ENCODE results near the gene CHRNA10.

Gene CHRNA10, protein sequence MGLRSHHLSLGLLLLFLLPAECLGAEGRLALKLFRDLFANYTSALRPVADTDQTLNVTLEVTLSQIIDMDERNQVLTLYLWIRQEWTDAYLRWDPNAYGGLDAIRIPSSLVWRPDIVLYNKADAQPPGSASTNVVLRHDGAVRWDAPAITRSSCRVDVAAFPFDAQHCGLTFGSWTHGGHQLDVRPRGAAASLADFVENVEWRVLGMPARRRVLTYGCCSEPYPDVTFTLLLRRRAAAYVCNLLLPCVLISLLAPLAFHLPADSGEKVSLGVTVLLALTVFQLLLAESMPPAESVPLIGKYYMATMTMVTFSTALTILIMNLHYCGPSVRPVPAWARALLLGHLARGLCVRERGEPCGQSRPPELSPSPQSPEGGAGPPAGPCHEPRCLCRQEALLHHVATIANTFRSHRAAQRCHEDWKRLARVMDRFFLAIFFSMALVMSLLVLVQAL

DNA sequence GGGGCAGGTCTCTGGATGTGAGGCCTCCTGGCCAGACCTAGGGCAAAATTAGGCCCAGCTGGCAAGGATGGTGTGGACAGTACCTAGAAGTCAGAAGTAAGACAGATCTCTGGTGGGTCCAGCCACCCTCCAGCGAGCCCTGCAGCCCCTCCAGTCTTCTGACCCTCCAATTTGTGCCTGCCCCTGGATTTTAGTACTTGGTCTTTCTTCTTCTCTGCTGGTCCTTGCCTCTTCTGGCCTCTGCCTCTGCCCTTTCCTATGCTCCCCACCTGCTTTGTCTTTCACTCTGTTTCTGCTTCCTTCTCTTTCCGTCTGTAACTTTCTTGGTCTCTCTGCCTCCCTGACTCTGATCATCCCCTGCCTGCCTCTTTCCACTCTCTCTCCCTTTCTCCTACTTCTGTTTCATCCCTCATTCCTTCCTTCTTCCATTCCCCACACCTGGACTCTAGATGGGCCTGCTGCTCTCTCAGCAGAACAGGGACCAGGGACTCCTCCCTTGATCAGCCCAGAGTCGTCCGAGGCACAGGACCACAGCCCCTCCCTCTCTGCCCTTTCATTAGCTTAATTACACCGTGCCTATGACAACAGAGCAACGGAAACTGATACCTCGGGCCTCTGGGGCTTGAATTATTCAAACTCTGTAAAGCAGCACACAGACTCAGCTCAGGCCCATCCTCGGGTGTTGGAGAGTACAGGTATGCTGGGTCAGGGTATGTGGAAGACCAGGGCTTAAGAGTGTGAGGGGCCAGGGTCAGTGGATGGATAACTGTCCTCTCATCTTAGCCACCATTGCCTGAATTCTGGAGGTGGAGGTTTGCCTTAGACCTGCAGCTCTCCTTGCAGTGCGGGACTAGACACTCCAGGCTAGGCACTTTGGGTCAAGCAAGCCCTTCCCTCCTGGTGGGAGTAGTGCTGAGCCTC lies at the start of gene CHRNA10:
Gene CHRNA10, minus strand, starts transcription at position 51 of the 921 bp plus-strand sequence. CDS start 72 bp downstream, outside the sequence.
- no peak for DNase-seq

- DNase-seq = no peak
Observed at GRCh38 chr11:3712274-3712673, 41.1 kb upstream of the CHRNA10 start.

- peak; percentile 44 for DNase-seq
Observed at GRCh38 chr11:3710485-3711259, 39.5 kb upstream of the CHRNA10 start.

DNA sequence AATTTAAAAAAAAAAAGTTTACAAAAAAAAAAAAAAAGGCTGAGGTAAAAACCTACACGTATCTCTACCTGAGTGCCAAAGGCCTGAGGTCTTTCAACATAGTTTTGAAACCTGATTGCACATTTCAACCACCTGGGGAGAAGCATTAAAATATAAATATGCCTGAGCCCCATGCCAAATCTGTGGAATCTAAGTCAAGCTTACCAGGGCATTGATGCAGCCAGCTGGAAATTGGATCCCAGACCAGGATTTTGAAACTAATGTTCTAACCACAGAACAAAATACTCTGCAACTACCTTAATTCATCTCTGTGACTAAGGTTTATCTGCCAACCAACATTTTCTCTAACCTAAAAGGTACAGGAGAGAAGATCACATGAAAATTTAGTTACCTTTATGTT lies 38.8 kb upstream of the CHRNA10 start:
- DNase-seq = no peak

- no peak for DNase-seq
Observed at GRCh38 chr11:3707176-3707575, 36.0 kb upstream of the CHRNA10 start.

GRCh38 chr11:3703383-3703782 lies 32.2 kb upstream of the CHRNA10 start:
- DNase-seq = no peak

DNA sequence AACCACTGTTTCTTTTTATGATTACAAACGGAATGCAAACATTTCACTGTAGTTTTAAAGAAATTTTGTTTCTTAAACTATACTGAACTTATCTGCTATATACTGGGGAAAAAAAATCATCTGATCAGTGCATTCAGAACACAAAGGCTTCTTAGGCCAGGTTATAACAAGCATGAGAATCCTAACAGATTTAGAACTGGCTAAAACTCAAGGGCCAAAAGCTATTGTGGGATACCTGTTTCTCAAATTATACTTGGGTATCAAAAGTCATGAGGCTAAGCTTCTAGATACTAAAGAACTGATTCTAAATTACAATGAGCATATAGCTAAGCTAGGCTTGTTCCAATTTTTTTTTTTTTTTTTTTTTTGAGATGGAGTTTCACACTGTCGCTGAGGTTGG lies 29.7 kb upstream of the CHRNA10 start:
- DNase-seq = no peak

DNA sequence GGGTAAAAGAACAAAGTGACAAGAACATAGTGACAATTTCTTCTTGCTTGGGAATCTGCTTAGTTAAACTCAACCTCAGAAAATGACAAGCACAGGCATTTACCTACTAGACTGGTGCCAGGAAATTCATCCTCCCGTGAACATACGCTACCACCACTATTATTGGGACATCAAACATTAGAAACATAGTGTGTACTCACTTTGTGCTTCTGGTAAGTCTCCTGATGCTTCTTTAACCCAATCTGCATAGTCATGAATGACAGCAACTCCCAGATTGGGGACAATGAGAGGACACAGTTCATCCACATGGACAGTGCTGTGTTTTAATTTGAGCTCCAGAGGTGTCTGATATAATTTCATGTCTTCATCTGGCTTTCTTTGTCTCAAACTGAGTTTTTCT lies 29.2 kb upstream of the CHRNA10 start:
- no peak for DNase-seq

DNA sequence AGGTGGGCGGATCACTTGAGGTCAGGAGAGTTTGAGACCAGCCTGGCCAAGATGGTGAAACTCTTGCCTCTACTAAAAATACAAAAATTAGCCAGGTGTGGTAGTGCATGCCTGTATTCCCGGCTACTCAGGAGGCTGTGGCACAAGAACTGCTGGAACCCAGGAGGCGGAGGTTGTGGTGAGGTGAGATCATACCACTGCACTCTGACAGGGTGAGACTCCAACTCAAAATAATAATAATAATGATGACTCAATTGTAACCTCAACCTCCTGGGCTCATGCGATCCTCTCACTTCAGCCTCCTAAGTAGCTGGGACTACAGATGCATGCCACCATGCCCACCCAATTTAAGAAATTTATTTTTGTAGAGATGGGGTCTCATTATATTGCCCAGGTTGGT lies 15.6 kb upstream of the CHRNA10 start:
- DNase-seq = no peak

- DNase-seq = no peak
Observed at GRCh38 chr11:3685923-3686322, 14.7 kb upstream of the CHRNA10 start.

GRCh38 chr11:3684819-3685172 lies 13.6 kb upstream of the CHRNA10 start:
- DNase-seq = no peak

GRCh38 chr11:3684129-3684818 lies 13.1 kb upstream of the CHRNA10 start:
- peak; percentile 48 for DNase-seq

- no peak for DNase-seq
Observed at GRCh38 chr11:3683039-3683438, 11.9 kb upstream of the CHRNA10 start.

DNA sequence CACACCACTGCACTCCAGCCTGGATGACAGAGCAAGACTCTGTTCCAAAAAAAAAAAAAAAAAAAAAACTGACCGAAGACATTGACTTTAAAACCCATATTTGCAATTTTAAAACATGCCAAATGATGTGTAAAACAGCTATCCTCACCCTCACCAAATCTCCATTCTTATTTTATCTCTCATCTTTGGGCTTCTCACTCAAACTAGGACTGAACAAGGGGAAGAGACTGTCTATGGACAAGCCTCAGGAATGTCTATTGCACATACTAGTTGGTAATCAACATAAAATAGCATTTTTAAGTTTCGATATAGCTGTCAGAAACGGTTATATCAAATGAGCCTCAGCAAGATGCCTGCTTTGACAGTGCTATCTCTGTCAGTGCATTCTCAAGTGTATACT lies 7.9 kb upstream of the CHRNA10 start:
- DNase-seq = no peak

DNA sequence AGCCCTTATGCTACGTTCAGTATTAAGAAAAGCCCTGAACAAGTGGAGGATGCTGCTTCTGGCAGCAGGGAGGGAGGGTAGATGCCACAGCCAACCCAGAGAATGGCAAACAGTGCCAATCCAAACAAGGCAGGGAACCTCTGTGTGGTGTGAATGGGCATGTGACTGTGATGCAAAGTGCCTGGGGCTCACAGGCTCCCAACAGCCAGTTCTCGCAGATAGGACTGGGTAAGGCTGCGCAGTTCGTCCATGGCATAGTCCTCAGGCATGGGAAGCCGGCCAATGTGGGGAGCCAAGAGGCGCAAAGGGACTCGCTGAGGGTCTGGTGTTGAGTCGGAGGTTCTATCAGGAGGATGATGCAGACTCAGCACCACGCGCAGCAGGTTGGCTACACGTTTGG lies 4.8 kb upstream of the CHRNA10 start:
- no peak for DNase-seq

GRCh38 chr11:3674189-3674588 lies 3.0 kb upstream of the CHRNA10 start:
- DNase-seq = no peak

DNA sequence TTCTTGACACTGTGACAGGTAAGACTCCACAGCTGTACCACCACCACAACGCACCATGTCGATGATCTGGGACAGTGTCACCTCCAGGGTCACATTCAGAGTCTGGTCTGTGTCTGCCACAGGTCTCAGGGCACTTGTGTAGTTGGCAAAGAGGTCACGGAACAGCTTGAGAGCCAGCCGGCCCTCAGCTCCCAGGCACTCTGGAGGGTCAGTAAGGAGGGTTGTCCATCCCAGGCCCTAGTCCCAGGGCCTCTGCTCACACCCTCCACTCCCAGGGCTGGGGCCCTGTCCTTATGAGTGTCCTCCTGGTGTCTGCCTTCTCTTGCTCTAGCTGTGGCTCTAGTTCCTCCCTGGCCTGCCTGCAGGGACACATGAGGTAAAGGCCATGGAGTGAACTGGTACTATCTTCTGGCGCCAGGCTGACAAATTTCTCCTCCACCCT lies 1.4 kb downstream of the CHRNA10 start:
- no peak for DNase-seq

GRCh38 chr11:3669128-3669527 lies 2.1 kb downstream of the CHRNA10 start:
- DNase-seq = no peak

DNA sequence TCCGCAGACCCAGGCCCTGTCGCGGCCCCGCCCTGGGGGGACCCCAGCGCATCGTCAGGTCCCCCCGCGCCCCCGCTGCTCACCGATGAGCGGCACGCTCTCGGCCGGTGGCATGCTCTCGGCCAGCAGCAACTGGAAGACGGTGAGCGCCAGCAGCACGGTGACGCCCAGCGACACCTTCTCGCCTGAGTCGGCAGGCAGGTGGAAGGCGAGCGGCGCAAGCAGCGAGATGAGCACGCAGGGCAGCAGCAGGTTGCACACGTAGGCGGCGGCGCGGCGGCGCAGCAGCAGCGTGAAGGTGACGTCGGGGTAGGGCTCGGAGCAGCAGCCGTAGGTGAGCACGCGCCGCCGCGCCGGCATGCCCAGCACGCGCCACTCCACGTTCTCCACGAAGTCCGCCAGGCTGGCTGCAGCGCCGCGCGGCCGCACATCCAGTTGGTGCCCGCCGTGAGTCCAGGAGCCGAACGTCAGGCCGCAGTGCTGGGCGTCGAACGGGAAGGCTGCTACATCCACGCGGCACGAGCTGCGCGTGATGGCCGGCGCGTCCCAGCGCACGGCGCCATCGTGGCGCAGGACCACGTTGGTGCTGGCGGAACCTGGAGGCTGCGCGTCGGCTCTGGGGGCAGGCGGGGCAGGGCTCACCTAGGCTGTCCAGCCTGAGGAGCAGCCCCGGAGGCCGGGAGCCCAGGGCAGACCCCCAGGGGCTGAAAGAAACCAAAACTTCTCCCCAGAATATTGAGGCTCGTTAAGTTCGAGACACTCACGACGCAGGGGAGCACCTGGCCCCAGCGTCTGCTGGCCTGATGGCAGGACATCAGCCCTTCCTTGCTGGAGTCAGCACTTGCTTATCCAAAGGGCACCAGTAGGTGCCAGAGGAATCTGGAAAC lies 3.8 kb downstream of the CHRNA10 start:
- no peak for DNase-seq

DNA sequence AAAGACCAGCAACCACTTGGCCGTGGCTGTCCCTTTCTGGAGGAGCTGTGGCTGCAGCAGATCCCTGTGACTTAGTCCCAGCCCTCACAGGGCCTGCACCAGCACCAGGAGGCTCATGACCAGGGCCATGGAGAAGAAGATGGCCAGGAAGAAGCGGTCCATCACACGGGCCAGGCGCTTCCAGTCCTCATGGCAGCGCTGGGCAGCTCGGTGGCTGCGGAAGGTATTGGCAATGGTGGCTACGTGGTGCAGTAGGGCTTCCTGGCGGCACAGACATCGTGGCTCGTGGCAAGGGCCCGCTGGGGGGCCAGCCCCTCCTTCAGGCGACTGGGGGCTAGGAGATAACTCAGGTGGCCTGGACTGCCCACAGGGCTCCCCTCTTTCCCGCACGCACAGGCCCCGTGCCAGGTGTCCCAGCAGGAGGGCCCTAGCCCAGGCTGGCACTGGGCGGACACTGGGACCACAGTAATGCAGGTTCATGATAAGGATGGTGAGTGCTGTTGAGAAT lies 5.1 kb downstream of the CHRNA10 start:
- DNase-seq = no peak
